ENCODE data around the gene CDHR1.
"Not testable (repeated sequence)": the region's sequence is repeated elsewhere in the genome, so short reads cannot be mapped to it uniquely, and the experiment has no call there.

The CDHR1 gene

DNA sequence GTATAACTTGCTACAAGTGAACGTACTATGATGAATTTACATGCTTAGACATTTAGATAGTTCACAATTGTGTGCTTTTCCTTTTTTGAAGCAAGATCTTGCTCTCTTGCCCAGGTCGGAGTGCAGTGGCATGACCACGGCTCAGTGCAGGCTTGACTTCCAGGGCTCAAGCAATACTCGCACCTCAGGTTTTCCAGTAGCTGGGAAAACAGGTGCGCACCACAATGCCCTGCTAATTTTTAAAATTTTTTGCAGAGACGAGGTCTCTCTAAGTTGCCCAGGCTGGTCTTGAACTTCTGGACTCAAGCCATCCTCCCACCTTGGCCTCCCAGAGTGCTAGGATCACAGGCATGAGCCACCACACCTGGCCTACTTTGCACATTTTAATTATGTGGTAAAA is 18.9 kb upstream of the CDHR1 start:
- no peak for DNase-seq

DNA sequence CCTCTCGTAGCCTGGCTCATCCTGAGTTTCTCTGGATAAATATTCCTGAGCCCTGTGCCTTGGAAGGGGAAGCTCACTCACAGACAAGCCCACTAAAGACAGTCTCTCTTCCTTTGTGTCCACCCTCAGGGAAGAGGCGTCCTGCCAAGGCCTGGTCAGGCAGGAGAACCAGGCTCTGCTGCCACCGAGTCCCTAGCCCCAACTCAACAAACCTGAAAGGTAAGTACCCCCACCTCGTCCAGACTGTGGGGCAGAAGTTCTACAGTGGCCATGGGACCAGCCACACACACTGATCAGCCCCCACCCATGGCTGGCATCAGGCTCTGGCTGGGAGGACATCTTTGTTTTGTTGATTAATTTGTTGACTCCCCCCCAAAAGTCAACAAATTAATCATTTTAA is 18.0 kb upstream of the CDHR1 start:
- no peak for DNase-seq

DNA sequence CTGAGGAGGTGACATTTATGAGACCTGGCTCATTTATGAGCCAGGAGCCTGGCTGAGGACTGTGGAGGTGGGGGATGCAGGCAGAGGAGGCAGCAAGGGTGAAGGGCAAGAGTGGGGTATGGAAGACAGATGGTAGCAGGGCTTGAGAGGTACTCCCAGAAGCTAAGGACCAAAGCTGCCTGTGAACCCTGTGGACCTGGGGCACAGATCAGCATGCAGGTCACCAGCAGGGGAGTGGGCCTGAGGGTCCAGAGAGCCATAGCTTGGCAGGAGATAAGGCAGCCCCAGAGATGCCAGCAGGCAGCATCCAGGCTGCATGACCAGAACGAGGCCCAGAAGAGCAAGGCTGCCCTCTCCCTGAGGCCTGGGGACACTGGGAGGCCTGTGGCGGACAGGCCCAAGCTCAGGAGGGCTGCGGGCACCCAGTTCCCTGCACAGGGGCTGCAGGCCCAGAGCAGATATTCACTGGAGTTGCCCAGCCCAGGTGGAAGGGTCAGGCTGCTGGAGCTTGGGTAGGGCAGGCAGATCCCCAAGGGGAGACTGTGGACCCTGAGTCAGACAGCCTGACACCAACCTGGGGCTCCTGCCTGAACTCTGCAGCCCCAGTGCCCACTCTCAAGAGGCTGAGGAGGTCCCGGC is 17.4 kb upstream of the CDHR1 start:
- no peak for DNase-seq

DNA sequence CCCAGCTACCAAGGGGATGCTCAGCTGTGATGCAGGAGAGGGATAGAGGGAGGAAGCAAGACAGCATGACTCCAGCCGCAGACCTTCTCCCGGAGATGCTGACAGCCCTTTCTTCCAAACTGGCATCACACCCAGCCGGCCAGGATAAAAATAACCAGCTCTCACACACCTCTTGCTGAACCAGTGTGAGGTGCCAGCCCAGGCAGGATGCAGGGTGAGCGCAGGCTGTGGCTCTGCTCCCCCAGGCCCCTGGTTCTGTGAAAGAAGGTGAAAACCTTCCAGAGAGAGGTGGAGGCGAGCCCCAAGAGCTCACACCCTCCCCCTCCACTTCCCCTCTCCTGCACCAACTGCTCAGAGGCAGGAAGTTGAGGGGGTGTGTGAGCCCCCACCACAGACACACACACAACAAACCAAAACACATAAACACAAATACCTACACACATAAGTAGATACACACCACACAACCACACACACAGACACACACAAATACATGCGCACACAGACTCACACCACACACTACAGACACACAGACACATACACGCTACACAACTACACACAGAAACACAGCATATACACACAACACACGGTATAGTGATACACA is 16.7 kb upstream of the CDHR1 start:
- DNase-seq = no peak

DNA sequence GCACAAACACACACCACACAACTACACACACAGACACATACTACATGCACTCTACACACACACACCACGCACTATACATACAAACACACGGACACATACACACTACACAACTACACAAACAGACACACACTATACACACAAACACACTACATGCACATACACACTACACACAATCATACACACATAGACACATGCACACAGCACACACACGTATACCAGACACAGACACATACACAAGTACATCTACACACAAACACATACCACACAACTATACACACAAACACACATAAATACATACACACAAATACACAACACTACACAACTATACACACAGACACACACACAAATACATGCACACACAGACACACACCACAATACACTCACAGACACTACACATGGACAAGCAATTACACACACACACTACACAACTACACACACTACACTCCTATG is 16.2 kb upstream of the CDHR1 start:
- DNase-seq = no peak

DNA sequence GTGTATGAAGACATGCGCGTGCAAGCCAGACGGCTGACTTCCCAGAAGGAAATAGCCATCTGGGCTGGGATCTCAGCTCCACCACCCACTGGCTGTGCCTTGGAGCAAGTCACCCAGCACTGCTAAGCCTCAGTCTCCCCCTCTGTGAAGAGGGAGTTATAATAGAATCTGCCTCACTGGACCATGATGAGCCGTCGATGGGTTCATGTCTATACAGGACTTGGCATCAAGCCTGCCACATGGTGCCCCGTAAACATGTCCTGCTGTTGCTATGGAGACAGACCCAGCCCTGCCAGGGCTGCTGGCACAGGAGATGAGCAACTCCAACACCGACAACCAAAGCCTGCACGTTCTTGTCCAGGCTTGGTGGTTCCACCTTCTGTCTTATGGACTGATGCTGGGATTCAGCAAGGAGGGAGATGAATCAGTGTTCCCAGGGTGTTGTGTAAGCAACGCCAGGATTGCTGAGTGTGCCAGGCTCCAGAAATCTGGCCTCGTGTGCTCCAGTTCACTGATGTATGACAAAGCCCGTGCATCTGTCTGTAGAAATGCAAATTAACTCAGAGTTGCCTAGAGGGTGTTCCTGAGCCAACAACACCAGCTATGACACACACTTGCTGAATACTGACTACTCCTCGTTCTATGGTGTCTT is 15.2 kb upstream of the CDHR1 start:
- DNase-seq = peak; percentile 93

DNA sequence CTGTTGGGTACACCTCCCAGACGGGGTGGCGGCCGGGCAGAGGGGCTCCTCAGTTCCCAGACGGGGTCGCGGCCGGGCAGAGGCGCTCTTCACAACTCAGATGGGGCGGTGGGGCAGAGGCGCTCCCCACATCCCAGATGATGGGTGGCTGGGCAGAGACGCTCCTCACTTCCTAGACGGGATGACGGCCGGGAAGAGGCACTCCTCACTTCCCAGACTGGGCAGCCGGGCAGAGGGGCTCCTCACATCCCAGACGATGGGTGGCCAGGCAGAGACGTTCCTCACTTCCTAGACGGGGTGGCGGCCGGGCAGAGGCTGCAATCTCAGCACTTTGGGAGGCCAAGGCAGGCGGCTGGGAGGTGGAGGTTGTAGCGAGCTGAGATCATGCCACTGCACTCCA is 14.0 kb upstream of the CDHR1 start:
- DNase-seq = not testable (repeated sequence)

DNA sequence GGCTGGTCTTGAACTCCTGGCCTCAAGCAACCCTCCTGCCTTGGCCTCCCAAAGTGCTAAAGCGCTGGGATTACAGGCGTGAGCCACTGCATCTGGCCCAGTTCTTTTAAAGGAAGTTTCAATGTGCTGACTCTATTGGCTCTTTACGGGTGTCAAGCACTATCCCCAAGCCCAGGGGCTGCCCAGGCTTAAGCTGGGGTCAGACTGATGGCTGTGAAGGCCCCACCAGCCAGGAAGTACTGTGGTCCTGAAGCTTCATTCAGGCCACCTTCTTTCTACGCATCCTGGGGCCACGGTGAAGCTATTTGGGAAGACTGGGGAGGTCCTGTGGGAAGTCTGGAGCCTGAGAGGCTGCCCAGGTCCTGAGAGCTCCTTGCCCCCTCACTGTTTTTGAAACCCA is 12.7 kb upstream of the CDHR1 start:
- DNase-seq = no peak

DNA sequence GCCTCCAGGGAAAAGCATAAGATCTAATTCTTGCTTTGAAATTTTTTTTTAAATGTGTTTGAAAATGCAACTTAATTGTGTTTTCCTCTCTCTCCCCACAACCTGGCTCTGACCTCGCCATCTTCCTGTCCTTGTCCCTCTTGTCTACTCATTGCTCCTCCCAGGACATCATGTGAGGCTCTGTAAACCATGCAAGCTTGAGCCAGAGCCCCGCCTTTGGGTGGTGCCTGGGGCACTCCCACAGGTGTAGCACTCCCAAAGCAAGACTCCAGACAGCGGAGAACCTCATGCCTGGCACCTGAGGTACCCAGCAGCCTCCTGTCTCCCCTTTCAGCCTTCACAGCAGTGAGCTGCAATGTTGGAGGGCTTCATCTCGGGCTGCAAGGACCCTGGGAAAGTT is 9.8 kb upstream of the CDHR1 start:
- DNase-seq = no peak

DNA sequence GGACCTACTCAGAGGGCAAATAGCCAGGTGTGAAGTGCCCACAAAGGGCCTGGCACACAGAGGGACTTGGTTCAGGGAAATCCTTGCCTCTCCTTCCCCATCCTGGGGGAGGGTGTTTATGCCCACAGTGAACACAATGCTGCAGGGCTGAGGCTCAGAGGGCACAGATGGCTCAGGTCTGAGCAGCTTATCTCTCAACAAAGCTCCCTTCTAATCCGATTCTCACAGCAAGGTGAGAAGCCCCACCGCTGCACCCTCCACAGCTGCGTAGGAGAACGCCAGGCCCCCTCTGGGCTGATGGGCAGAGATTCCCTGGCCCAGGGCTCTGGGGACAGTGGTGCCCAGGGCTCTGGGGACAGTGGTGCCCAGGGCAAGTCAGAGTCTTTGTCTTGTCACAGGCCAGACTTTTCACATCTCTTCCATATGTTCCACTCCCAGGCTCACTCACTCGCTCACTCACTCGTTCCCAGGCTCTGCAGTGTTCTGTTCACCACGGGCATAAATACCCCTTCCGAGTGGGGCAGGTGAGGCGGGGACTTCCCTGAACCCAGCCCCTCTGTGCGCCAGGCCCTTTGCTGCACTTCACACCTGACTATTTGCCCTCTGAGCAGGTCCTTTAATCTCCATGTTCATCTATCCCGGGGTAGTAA is 8.7 kb upstream of the CDHR1 start:
- no peak for DNase-seq

DNA sequence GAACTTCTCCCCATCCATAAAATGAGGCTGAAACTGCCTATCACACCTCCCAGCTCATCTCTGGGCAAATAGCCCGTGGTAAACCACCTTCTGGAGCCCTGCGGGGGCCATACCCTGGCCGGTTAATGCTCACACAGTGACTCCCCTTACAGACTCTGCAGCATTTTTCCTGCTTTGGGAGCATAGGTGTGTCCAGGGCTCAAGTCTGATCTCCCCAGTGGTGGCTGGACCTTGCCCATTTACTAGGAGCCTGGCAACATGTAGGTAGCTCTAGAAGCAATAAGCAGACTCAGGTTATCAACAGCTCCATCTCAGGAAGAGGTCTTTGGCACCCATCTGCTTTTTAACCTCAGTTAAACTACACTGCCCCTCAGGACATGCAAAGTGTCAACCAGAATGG is 5.5 kb upstream of the CDHR1 start:
- no peak for DNase-seq

DNA sequence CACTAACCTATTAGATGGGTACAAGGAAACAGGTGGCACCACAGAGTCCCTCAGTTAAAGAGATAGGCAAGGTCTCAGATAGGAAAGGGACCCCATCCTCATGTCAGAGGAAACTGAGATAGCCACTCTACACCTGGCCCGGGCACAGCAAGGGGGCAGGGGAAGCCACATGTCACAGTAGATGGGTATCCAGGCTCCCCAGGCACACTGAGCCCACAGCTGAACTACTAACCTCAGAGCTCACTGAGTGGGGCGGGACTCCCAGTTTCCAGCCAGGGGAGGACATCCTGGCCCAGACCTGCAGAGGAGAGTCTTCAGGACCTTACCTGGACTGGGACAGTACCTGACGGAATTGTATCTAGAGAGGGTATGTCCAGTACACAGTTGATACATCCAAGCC is 3.7 kb upstream of the CDHR1 start:
- DNase-seq = no peak

DNA sequence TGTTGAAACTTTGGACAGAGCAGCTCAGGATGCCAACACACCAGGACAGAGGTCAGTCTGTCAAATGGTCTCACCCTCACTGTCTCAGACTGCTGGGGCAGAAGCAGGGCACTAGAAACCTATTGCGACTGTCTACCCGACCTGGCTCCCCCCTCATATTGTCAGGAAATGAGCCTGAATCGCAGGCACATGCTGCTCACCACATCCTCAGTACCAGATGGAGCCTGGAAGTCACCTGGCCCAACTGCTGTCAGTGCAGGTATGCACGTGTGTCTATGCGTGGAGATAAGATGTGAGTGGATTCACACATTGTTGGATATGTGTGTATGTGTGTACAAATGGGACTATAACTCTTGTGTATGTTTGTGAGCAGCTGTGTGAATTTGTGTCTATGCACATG is 3.2 kb upstream of the CDHR1 start:
- DNase-seq = no peak

DNA sequence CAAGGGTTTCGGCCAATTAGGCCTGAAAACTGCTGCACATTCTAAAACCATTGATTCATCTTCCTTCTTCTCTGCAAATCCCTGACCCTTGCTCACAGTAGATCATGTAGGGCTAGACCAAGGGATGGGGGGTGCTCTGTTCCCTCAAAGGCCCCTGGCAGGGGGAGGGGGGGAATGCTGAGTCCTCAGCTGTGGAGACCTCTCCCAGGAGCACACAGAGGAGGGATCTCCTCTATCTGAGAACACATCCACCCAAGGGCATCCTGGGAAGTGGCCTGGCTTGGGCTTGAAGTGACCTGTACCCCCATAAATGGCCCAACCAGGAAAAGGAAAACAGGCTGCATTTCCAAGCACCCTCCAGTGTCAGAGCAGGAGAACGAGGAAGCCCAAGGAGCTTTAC is 1.0 kb upstream of the CDHR1 start:
- no peak for DNase-seq

DNA sequence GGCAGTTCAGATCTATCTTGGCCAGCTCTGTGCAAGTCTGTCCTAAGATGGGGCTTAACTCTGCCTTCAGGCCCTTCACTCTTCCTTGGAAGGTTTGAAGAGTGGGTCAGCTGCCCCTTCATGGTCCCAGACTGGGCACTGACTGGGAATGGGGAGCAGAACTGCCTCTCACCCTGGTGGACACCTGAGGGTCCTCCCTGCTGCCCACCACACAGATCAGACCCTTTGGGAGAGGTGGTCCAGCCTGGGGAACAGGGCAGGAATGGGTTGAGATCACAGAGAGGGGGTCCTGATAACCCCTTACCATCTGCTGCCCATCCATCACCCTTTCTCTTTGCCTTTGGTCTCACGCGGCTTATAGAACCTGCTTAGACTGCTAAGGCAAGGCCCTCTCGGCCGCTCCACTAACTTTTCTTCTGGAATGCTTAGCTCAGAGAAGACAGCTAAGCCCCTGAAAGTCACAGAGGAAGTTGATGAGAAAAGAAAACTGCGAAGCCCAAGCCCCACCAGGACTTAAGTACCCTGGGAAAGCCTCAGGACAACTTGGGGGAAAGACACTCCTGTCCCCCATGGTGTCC is 402 bp upstream of the CDHR1 start:
- no peak for DNase-seq

DNA sequence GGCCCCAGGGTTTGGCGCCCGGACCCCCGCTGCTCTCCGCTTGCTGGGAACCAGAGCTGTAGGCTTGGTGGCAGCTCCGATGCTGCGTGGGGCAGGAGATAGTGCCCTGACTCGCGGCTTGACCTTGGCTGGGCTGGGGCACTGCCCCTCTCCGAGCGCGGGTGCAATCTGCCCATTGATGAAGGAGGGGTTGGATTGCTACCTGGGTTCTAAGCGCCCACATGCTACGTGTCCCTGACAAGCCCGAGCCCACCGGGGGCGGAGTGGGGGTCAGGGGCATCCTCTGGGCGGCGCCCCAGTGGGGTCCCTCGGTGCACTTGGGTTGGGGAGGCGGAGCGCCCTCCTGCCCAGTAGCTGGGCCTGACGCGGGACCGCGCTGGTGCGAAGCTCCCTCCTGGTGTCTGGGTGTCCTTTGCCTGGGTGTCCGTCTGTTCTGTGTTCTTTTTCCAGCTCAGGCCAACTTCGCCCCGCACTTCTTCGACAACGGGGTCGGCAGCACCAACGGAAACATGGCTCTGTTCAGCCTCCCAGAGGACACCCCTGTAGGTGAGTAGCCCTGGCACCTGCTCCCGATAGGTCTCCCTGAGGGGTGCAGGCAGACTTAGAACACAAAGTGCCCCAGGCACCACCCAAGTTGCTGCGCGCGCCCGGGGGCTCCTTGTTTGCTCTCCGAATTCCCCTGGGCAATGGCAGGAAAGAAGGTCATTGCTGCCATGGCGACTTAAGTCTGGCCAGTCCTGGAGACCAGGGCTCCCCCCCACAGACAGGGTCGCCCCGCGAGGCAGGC is 900 bp downstream of the CDHR1 start:
- no peak for DNase-seq

DNA sequence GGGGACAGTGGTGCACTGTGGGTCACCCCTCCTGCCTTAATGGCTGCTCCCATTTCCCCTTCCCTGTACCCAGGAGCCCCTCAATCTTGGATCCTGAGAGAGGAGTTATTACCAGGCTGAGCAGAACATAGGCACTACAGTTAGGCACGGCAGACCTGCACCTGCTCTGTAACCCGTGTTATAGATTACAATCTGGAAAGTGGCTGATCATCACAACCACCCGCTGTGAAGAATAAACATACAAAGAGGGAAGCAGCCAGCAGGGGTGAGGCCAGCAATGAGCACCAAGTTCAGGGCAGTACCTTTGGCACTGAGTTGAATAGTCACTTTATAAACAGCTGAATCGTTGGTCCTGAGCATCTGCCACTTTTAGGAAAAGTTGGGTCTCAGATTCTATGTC is 1.7 kb downstream of the CDHR1 start:
- DNase-seq = no peak

DNA sequence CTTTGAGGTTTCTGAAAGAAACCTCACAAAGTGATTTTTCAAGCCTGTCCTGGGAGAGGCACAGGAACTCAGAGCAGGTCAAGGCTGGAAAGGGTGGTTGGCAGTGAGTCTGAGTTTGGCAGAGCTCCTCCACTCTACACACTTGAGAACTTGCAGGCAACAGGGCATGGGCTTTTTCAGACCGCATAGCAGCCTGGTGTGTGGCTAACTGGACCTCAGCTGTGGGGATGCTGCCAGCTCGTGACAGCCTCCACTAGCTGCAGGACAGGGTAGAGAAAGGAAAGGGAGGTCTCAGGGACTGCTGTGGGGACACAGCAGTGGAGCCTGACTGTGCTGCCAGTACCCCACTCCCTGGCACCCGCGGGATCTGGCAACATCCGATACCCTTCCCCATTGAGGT is 2.6 kb downstream of the CDHR1 start:
- no peak for DNase-seq

DNA sequence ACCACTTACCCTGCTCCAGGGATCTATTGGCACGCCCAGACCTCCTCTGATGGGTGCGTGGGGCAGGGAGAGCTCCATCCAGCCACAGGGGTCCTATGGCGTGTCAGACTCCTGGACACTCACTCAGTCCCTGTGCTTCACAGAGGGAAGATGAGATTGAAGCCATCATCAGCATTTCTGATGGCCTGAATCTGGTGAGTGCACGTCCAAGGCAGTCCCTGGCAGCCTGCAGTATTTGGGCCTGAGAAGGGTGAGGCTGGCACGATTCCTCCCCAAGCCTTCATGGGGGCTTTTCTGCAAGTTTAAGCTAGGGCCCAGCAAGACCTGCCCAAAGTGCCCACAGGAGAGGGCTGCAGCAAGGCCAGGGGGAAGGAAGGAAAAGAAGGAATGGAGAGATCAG is 3.3 kb downstream of the CDHR1 start:
- DNase-seq = no peak

DNA sequence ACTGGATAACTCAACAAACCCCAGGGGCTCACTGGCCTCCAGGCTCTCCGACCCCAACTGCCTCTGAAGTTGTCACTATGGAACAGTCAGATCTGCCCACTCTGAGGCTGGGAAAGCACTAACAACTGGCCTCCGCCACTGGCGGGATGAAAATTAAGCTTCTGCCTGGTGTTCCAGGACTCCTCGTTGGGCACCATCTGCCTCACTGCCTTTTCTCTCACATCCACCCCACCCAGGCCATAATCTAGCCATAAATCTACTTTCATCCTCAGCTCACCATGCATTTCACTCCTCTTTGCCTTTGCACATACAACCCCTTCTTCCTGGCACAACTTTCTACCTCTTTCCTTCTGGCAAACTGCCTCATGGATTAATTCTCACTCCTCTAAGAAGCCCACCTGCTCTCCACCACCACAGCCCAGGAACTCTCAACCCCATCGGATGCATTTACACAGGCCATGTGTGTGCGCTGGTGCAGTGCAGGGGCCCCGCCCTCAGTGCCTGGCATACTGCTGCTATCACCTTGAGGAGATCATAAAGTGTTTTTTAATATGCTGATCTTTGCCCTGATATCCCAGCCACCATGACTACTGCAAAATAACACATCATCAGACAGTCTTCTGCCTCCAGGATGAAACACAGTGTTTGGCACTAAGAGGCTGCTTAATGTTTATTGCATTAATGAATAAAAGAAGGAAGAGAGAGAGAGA is 4.0 kb downstream of the CDHR1 start:
- peak; percentile 13 for DNase-seq

DNA sequence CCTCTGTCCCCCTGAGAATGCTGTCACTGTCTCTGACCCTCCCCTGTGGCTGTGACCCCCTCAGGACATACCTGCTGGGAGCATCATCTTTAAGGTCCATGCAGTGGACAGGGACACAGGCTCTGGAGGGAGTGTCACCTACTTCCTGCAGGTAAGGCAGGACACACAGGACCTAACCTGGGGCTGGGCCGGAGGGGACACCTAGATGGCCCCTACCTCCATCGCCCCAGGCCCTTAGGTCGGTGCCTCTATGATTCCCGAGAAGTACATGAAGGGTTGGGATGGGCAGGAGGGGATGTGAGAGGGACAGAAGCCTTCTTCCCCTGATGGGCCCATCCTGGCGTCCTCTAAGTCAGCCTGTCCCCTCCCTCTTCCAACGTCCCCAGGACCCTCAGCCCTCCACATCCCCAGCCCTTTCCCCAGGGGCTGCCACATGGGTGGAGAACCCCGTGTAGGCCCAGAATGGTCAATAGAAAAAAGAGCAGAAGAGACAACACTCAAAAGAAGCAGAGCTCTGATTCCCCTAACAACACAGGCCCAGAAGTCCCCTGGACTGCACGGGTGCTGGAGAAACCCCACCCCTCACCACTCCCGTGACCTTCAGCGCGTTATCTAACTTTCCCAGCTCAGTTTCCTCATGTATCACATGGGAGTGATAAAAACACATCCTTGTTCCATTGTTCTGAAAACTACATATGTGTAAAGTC is 6.4 kb downstream of the CDHR1 start:
- DNase-seq = no peak

DNA sequence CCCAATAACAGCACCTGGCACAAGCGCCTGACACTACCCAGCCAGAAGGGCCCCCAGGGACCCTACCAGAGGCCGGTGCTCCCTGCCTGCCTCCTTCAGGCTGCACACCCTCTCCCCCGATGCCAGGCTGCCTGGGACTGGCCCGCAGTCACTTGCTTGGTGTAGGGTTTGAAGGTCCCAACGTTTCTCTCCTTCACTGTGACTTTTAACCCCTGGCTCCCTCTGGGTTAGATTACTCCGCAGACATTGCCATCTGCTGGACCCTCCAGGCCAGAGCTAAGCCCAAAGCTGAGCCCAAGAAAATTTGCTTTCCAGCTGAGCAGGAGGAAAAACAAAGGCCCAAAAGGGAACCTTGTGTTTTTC is 6.9 kb downstream of the CDHR1 start:
- no peak for DNase-seq
